Endothelial cell (in vitro differentiated cells): ENCODE data around the gene RGS7. TPM values are rescaled to one million over a fixed set of nuclear protein-coding genes. Genes with fewer than 3 reads are reported as not detected.

Source experiments
- DNase-seq: peaks from one replicate; pipeline ENCODE4 v3.0.0; 2021; ENCODE audit warnings: low spot score
- H3K27ac Mint-ChIP-seq: one replicate; pipeline ENCODE4 v1.8.0; 2021; ENCODE audit warnings: mixed read lengths, inconsistent platforms; ENCODE audit not compliant: unreplicated experiment
- H3K27me3 Mint-ChIP-seq: one replicate; pipeline ENCODE4 v1.8.0; 2021; ENCODE audit warnings: mild to moderate bottlenecking, moderate library complexity, mixed read lengths, inconsistent platforms; ENCODE audit not compliant: unreplicated experiment
- H3K36me3 Mint-ChIP-seq: one replicate; pipeline ENCODE4 v1.8.0; 2021; ENCODE audit warnings: mild to moderate bottlenecking, low read depth, mixed read lengths, inconsistent platforms; ENCODE audit not compliant: unreplicated experiment
- H3K4me1 Mint-ChIP-seq: one replicate; pipeline ENCODE4 v1.8.0; 2021; ENCODE audit warnings: mild to moderate bottlenecking, mixed read lengths, inconsistent platforms; ENCODE audit not compliant: unreplicated experiment
- H3K4me3 Mint-ChIP-seq: one replicate; pipeline ENCODE4 v1.8.0; 2021; ENCODE audit warnings: mild to moderate bottlenecking, mixed read lengths, inconsistent platforms; ENCODE audit not compliant: unreplicated experiment
- H3K9me3 Mint-ChIP-seq: one replicate; pipeline ENCODE4 v1.8.0; 2021; ENCODE audit warnings: mixed read lengths, inconsistent platforms; ENCODE audit not compliant: unreplicated experiment
- total RNA-seq: library from RNA; stranded (reverse); fragmentation: NEBNext Ultra II Directional; extraction: Animal tissue kit (Norgen Biotek cat#: 25700); gene quantifications from one replicate; pipeline ENCODE4 v1.2.1, GENCODE V29; 2021; ENCODE audit not compliant: unreplicated experiment
- TF ChIP-seq, protein P1 (sequence below): fragments of 200-600 bp; sonication (generic); IDR thresholded peaks from one replicate; pipeline ENCODE4 v1.5.0; 2021; ENCODE audit warnings: antibody characterized with exemption; ENCODE audit not compliant: unreplicated experiment

The RGS7 gene
- total RNA-seq, 1 donor from 2014 or later: 1.4 TPM

- peaks cover 14% of the 10 kb centered on the region for H3K4me1 Mint-ChIP-seq
- H3K4me3 Mint-ChIP-seq: no peak overlapping the region
- no peaks in the 10 kb centered on the region for H3K9me3 Mint-ChIP-seq
- H3K27ac Mint-ChIP-seq: no peak overlapping the region
- DNase-seq: no peak
- TF ChIP-seq, protein P1, sequence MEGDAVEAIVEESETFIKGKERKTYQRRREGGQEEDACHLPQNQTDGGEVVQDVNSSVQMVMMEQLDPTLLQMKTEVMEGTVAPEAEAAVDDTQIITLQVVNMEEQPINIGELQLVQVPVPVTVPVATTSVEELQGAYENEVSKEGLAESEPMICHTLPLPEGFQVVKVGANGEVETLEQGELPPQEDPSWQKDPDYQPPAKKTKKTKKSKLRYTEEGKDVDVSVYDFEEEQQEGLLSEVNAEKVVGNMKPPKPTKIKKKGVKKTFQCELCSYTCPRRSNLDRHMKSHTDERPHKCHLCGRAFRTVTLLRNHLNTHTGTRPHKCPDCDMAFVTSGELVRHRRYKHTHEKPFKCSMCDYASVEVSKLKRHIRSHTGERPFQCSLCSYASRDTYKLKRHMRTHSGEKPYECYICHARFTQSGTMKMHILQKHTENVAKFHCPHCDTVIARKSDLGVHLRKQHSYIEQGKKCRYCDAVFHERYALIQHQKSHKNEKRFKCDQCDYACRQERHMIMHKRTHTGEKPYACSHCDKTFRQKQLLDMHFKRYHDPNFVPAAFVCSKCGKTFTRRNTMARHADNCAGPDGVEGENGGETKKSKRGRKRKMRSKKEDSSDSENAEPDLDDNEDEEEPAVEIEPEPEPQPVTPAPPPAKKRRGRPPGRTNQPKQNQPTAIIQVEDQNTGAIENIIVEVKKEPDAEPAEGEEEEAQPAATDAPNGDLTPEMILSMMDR: no peak
- no peaks in the 10 kb centered on the region for H3K36me3 Mint-ChIP-seq
- H3K27me3 Mint-ChIP-seq: no peaks in the 10 kb centered on the region
Observed at GRCh38 chr1:241114699-241115233, 242.2 kb downstream of the RGS7 start.

DNA sequence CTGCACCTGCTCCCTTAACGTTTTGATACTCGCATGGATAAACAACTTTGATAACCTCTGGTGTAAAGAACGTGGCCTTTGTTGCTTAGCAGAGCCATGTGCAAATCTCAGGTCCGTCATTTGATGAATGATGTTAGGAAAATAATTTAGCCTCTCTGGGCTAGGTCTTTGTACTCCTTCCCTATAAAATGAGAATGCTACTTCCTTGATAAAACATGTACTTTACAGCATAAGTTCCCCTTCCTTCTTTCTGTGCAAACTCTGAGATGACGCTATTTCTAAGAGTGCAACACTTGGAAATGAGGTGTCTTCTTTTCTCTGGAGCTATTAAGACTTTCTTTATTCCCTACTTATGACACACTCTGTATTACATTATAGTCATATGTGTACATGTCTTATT, 243.4 kb downstream of the RGS7 start:
- Mint-ChIP-seq H3K4me1 (peaks cover 14% of the 10 kb centered on the region), H3K36me3 (no peaks in the 10 kb centered on the region), H3K9me3 (no peaks in the 10 kb centered on the region), H3K4me3 (no peak overlapping the region), H3K27ac (no peak overlapping the region), H3K27me3 (no peaks in the 10 kb centered on the region)
- TF ChIP-seq, protein P1: no peak
- no peak for DNase-seq

DNA sequence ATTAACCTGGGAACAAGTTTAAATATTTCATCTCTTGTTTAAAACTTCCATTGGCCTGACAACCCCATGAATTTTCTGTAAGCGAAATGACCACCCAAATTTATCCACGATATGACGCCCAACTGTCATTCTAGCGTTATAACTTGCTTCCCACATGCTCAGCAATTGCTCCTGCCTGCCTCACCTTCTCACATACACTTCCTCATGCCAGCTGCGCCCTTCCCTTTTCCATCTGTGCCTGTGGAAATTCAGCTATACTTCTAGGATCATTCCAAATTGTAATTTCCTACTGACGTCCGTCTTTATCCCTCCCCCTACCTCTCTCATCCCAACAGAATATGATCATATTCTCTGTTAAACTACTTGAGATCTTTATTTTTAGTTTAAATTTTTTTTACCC, 248.0 kb downstream of the RGS7 start:
- H3K27ac Mint-ChIP-seq: no peak overlapping the region

GRCh38 chr1:241105147-241105546, 251.9 kb downstream of the RGS7 start:
- Mint-ChIP-seq H3K4me1 (no peaks in the 10 kb centered on the region), H3K27me3 (no peaks in the 10 kb centered on the region), H3K27ac (no peak overlapping the region), H3K4me3 (no peak overlapping the region), H3K9me3 (no peaks in the 10 kb centered on the region), H3K36me3 (no peaks in the 10 kb centered on the region)
- DNase-seq: no peak
- TF ChIP-seq, protein P1: no peak

More for the DNA sequence above, 248.0 kb downstream of the RGS7 start:
- no peaks in the 10 kb centered on the region for H3K27me3 Mint-ChIP-seq
- no peaks in the 10 kb centered on the region for H3K36me3 Mint-ChIP-seq
- no peaks in the 10 kb centered on the region for H3K4me1 Mint-ChIP-seq
- no peaks in the 10 kb centered on the region for H3K9me3 Mint-ChIP-seq
- DNase-seq: no peak
- TF ChIP-seq, protein P1: no peak
- no peak overlapping the region for H3K4me3 Mint-ChIP-seq

DNA sequence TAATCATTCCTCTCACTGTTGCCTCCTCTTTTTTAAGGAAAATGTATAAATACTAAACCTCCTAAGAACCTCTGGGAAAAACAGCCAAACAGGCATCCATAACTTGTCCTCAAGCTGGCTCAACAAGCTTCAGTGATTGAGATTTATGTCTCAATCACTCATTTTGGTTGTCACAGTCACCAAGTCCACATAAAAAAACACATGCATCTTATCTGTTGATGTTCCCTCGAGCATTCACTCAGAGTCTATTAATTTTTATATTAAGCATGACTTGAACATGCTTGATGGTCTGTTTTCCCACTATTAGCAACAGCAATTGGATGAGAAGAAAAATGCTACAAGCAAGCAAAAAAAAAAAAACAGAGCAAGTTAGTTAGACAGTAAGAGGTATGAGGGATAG, 254.3 kb downstream of the RGS7 start:
- H3K9me3 Mint-ChIP-seq: no peaks in the 10 kb centered on the region
- H3K36me3 Mint-ChIP-seq: no peaks in the 10 kb centered on the region
- TF ChIP-seq, protein P1: no peak
- H3K27ac Mint-ChIP-seq: no peak overlapping the region
- H3K4me3 Mint-ChIP-seq: no peak overlapping the region
- DNase-seq: no peak
- H3K27me3 Mint-ChIP-seq: no peaks in the 10 kb centered on the region
- no peaks in the 10 kb centered on the region for H3K4me1 Mint-ChIP-seq
